Prostate gland (tissue), 2 donors: ENCODE data around the gene SHROOM3.

Experiments used
- POLR2A ChIP-seq: fragments of 450-650 bp; IDR thresholded peaks from one replicate; pipeline ENCODE4 v1.6.1; 2016; ENCODE audit warnings: antibody characterized with exemption, mild to moderate bottlenecking
- POLR2AphosphoS5 ChIP-seq: sonication (generic); formaldehyde crosslinking; IDR thresholded peaks from one replicate; pipeline ENCODE4 v1.6.1; 2017; ENCODE audit warnings: antibody characterized with exemption
- TF ChIP-seq, protein P1 (sequence below), 4 experiments: fragments of 200-600 bp in 2 of 4; fragments of 450-650 bp in 2 of 4; sonication (generic) in 2 of 4; IDR thresholded peaks; 1 replicate in 3 of 4; 2 replicates in 1 of 4; pipeline ENCODE4 v1.5.1; 2016 to 2019; ENCODE audit warnings: antibody characterized with exemption in 4 of 4, mild to moderate bottlenecking in 2 of 4, moderate library complexity in 2 of 4

DNA sequence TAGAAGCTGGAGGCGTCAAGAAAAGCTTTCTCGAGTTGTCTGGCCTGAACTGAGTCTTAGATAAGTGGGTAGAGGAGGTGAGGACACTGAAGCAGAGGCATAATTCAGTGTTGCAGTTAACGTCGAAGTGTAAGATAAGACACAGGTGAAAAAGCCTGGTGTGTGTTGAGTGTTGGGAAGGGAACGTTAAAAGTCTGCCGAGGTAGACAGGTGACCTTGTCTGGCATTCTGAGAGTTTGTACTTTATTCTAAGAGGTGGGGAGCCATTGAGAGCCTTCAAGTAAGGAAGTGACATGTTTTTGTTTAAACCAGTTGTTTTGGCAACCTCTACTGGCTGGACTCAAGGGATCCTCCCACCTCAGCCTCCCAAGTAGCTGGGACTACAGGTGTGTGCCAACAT, 219.1 kb downstream of the SHROOM3 start:
- TF ChIP-seq POLR2A (no peak), POLR2AphosphoS5 (no peak)
- TF ChIP-seq, protein P1, sequence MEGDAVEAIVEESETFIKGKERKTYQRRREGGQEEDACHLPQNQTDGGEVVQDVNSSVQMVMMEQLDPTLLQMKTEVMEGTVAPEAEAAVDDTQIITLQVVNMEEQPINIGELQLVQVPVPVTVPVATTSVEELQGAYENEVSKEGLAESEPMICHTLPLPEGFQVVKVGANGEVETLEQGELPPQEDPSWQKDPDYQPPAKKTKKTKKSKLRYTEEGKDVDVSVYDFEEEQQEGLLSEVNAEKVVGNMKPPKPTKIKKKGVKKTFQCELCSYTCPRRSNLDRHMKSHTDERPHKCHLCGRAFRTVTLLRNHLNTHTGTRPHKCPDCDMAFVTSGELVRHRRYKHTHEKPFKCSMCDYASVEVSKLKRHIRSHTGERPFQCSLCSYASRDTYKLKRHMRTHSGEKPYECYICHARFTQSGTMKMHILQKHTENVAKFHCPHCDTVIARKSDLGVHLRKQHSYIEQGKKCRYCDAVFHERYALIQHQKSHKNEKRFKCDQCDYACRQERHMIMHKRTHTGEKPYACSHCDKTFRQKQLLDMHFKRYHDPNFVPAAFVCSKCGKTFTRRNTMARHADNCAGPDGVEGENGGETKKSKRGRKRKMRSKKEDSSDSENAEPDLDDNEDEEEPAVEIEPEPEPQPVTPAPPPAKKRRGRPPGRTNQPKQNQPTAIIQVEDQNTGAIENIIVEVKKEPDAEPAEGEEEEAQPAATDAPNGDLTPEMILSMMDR (IDR thresholded peaks at IDR 0.05), result no peak
